GM18907 (cell line): ENCODE data around the gene OR52E8.

Source experiments
- ATAC-seq: cut with Tn5 transposase; IDR thresholded peaks from one replicate; pipeline ENCODE4 v1.9.1; 2021; ENCODE audit warnings: mild to moderate bottlenecking, moderate library complexity; ENCODE audit not compliant: unreplicated experiment

OR52E8 gene

GRCh38 chr11:5857590-5857989, at the start of gene OR52E8:
Gene OR52E8, minus strand, starts transcription at chr11:5857690. Its CDS starts 0 bp downstream, at chr11:5857690.
- ATAC-seq, result no peak

DNA sequence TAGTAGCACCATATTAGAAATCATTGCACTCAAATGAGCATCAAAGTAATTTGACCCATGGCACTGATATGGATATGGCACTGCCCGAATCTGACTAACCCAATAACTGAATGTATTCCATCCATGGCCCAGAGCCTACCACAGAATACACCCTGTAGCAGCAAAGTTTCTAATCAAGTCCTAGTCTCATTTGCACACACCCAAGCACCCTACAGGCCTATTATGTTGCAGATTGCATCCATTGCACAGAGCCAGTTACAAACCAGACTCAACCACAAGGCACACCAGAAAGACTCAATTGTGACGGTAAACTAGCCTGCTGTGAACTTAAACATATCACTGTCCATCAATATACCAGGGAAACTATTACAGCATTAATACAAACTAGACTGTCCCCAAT, 42.0 kb upstream of the OR52E8 start:
- ATAC-seq, result no peak

DNA sequence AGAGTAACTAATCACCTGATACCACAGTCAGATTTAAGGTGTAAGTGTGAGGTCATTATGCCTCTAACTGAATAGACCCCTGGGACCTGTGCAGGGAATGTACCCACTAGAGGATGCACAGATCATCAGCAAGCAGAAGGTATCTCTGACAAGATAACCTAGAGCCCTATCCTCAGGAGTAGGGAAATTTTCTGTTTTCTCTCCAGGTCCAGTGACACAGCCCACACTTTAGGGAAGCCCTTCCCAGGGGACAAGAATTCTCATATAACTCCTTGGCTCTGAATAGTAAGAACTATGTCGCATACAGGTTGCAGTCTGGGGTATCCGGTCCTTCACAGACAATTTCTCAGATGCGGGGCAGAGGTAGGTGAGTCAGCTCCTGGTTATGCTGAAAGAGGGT, 35.4 kb upstream of the OR52E8 start, which contains the start of gene OR52E5:
Gene OR52E5, plus strand, starts transcription at position 301 of the 400 bp plus-strand sequence. CDS start 7,569 bp downstream, outside the sequence.
- ATAC-seq, result no peak

GRCh38 chr11:5891216-5891800, 33.8 kb upstream of the OR52E8 start:
- no peak for ATAC-seq

DNA sequence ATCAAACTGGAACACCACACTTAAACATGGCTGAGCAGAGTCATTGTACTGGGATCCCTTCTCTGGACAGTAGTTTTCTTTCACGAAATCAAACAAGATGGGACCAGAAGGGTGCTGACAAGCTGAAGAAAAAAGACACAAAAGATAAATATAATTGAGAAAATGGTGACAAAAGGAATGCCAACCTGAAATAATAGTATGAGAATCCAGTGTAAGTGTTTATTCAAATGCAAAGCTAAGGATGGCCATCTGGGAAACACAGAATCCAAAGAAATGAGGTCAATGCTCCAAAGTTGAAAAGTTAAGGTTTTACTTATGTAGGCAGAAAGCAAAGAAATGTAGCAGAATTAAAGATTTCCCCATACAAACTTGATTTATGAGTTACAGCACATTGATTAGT, 30.2 kb upstream of the OR52E8 start:
- no peak for ATAC-seq

- no peak for ATAC-seq
These were observed 29.7 kb upstream of the OR52E8 start for GRCh38 chr11:5887172-5887571.

- ATAC-seq, result no peak
These were observed 24.3 kb upstream of the OR52E8 start for GRCh38 chr11:5881756-5882155.

- ATAC-seq, result no peak
These were observed 22.8 kb upstream of the OR52E8 start, which contains the start of gene OR52E4 for GRCh38 chr11:5880329-5880728. Gene OR52E4, plus strand, starts transcription at chr11:5880629. Its CDS starts 3,664 bp downstream, at chr11:5884293.

DNA sequence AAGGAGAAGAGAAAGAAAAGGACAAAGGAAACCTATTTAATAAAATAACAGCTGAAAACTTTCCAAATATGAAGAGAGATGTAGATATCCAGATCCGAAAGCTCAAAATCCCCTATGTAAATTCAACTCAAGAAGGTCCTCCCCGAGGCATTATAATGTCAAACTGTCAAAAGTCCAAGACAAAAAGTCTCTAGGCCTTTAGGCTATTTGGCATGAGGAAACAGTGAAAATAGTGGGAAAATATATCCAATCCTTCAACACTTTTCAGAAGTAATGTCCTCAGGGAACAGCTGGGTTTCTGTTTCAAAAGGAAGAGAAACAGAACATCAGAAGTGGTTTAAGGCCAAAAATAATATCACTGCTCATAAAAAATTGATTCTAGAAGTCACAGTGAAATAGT, 21.1 kb upstream of the OR52E8 start:
- ATAC-seq, result no peak

DNA sequence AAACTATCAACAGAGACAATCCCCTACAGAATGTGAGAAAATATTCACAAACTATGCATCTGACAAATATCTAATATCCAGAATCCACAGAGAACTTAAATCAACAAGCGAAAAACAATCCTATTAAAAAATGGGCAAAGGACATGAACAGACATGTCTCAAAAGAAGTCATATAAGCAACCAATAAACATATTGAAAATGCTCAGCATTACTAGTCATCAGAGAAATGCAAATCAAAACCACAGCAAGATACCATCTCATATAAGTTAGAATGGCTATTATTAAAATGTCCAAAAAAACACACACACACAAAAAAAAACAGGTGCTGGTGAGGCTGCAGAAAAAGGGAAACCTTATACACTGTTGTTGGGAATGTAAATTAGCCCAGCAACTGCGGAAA, 8.3 kb upstream of the OR52E8 start:
- ATAC-seq, result no peak

DNA sequence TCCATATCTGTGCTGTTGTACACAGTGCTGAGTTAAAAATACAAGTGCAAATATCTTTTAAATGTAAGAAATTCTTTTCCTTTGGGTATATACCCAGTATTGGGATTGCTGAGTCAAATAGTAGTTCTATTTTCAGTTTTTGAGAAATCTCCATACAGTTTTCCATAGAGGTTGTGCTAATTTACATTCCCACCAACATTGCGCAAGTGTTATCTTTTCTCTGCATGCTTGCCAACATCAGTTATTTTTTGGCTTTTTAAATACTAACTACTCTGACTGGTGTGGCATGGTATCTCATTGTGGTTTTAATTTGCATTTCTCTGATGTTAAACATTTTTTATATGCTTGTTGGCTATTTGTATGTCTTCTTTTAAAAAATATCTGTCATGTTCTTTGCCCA, 6.5 kb downstream of the OR52E8 start:
- no peak for ATAC-seq

- no peak for ATAC-seq
These were observed 9.8 kb downstream of the OR52E8 start for GRCh38 chr11:5847711-5848110.

- ATAC-seq, result no peak
These were observed 10.8 kb downstream of the OR52E8 start for GRCh38 chr11:5846701-5847100.

DNA sequence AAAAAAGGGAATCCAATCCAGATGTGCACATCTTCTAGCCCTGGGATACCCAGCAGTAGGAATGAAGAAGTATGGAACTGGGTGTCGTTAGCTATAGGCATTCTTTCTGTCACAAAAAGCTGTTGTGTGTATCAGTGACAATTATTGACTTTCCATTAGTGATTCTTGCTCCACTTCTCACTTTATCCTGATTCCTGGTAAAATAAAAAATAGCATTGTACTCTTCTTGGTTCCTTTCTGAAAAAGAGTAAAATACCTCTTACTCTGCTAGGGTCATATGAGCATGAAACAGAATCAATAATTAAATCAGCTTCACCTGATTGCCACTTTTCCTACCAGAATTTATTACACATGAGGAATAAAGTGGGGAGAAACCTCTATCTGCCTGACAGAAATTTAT, 15.7 kb downstream of the OR52E8 start, which contains the start of gene OR52E6:
Gene OR52E6, minus strand, starts transcription at position 101 of the 400 bp plus-strand sequence. Its CDS starts 0 bp downstream, at position 101.
- ATAC-seq, result no peak

DNA sequence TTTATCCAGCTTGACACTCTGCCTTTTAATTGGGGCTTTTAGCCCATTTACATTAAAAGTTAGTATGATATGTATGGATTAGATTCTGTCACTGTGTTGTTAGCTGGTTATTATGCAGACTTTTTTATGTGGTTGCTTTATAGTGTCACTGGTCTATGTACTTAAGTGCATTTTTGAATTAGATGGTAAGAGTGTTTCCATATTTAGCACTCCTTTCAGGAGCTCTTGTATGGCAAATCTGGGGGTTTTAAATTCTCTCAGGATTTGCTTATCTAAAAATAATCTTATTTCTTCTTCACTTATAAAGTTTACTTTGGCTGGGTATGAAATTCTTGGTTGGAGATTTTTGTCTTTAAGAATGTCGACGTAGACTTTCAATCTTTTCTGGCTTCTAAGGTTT, 19.8 kb downstream of the OR52E8 start:
- no peak for ATAC-seq

DNA sequence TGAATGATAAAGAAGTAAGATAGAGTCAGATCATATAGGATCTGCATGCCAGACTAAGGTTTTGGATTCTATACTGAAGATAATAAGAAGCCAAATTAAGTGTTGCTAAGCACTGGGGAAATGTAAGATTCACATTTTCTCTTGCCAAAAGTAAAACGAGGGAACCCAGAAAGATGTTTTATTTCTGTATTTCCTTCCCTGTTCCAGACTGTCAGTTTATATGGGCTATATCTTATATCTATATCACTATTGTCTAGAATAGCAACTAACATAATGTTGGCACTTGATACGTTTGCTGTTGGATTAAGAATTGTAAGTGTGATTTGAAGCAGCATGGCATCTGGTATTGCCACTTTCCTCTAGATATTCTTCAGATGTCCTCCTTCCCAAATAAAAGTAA, 24.0 kb downstream of the OR52E8 start:
- no peak for ATAC-seq

DNA sequence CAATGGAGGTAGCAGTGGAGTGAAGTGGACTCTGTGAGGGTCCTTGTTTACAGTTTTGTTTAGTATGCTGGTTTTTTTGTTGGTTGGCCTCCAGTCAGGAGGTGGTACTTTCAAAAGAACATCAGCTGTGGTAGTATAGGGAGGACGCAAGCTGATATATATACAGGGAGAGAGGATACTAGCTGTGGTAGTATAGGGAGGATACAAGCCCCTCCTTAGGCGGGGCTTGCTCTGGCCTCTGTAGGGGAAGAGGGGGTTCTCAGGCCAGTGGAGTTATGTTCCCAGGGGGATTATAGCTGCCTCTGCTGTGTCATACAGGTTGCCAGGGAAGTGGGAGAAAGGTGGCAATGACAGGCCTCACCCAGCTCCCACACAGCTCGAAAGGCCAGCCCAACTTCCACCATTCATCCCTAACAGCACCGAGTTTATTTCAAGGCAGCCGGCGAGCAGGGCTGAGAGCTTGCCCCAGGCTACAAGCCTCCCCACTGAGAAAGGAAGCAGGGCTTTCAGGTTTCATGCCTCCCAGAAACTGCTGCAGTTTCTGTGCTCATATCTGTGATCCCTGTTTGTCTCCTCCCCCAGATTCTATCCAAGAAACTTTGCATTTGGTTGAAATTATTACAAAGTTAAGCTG, 26.2 kb downstream of the OR52E8 start:
- no peak for ATAC-seq

- peak; percentile 56 for ATAC-seq
These were observed 39.1 kb downstream of the OR52E8 start for GRCh38 chr11:5818245-5818886.

DNA sequence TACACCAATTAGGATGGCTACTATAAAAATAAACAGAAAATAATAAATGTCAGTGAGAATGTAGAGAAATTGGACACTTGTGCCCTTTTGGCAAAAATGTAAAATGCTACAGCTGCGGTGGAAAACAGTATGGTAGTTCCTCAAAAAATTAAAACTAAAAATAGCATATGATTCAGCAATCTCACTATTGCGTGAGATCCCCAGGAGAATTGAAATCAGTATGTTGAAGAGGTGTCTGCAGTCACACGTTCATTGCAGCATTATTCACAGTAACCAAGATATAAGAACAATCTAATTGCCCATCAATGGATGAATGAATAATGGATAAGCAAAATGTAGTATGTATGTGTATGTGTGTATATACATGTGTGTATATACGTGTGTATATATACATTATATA, 42.0 kb downstream of the OR52E8 start:
- ATAC-seq, result peak; percentile 40

- no peak for ATAC-seq
These were observed 47.3 kb downstream of the OR52E8 start for GRCh38 chr11:5809905-5810795.

DNA sequence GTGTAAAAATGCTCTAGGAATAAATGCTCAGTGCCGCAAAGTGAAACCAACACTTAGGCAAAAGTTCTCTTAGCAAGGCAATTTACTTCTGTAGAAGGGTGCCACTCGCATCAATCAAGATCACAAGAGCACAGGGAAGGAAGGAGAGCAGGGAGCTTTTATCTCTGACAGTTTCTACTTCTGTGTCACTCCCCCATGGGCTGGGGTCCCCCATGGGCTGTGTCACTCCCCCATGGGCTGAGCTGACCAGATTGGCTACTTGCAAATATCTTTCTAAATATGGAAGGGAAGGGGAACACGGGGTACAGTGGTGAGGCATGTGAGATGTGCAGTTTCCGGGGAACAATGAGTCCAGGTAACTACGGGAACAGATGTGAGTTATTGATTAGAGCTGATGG, 48.4 kb downstream of the OR52E8 start:
- ATAC-seq, result peak; percentile 36
